A549 treated with DMSO at 1 μM for 4 hours (cell line): ENCODE measurements around the gene CDK10. TPM values are rescaled to one million over a fixed set of nuclear protein-coding genes. Genes with fewer than 3 reads are reported as not detected.

ENCODE experiments used
- total RNA-seq: library from RNA; stranded (reverse); fragments of 200-300 nt; extraction: Qiagen RNA extraction; gene quantifications from 5 replicates; pipeline ENCODE4 v1.2.3, GENCODE V29; 2022; ENCODE audit warnings: low read depth

Gene CDK10, protein sequence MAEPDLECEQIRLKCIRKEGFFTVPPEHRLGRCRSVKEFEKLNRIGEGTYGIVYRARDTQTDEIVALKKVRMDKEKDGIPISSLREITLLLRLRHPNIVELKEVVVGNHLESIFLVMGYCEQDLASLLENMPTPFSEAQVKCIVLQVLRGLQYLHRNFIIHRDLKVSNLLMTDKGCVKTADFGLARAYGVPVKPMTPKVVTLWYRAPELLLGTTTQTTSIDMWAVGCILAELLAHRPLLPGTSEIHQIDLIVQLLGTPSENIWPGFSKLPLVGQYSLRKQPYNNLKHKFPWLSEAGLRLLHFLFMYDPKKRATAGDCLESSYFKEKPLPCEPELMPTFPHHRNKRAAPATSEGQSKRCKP
- total RNA-seq = 34.9 to 69.2 TPM (median 42.5 TPM) in 5 replicates

DNA sequence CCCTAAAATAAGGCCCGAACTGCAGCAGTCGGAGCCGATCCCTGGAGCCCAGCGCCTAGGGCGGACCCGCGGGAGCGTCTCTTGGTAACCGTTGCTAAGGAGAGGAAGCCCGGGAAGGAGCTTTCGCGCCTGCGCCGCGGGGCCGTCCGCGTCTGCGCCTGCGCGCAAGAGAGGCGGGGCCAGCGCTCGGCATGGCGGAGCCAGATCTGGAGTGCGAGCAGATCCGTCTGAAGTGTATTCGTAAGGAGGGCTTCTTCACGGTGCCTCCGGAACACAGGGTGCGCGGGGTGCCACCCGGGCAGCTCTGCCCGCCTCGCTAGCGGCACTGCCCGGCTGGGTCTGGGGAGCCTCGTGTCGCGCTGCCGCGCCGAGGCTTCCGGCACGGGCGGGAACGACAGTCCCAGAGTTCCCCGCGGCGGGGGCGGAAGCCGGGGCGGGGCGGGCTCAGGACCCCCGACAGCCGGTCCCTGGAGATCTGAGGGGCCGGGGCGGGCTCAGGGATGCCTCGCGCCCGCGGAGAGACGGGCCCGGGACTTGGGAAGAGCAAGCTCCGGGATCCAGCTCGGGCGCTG lies at the start of gene CDK10:
CDK10 (plus strand) TSS at position 170 of the 572 bp plus-strand sequence; CDS start at position 192, 22 bp downstream.

DNA sequence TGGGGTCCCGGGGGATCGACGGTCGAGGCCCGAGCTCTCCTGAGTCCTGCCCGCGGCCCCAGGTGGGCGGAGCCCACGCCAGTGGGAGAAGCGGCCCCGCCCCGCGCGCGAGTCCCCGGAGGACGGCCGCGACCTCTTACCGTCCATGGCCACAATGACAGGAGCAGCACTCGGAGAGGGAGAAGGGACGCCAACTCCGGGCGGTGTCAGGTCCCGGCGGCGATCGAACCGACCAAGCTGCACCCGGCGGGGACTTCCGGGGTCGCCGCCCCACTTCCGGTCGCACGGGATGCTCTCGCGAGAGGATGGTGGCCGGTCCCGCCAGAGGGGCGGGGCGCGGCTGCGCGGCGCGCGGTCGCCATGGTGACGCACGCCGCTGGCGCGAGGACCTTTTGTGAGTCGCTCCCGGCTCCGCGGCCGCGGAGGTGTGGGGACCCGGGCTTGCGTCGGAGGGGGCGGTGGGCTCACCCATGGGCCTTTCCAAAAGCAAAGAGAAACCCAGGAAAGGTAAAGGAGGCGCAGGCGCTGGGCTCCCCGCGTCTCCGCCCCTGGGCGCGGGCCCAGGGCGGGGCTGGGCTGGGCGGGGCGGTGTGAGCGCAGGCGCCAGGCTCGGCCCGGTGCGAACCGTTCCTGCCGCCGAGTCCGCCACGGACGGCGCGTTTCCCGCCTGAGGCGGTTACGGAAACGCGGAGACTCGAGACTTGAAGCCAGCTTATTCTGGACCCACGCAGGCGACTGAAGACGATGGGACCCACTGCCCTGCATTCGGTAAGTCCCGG lies 28.9 kb upstream of the CDK10 start, which contains the start of the genes CHMP1A and SPATA33:
CHMP1A (minus strand) TSS at position 267 of the 779 bp plus-strand sequence; CDS start at position 147, 120 bp downstream.
SPATA33 (plus strand) TSS at position 395 of the 779 bp plus-strand sequence; CDS start at position 471, 76 bp downstream.

DNA sequence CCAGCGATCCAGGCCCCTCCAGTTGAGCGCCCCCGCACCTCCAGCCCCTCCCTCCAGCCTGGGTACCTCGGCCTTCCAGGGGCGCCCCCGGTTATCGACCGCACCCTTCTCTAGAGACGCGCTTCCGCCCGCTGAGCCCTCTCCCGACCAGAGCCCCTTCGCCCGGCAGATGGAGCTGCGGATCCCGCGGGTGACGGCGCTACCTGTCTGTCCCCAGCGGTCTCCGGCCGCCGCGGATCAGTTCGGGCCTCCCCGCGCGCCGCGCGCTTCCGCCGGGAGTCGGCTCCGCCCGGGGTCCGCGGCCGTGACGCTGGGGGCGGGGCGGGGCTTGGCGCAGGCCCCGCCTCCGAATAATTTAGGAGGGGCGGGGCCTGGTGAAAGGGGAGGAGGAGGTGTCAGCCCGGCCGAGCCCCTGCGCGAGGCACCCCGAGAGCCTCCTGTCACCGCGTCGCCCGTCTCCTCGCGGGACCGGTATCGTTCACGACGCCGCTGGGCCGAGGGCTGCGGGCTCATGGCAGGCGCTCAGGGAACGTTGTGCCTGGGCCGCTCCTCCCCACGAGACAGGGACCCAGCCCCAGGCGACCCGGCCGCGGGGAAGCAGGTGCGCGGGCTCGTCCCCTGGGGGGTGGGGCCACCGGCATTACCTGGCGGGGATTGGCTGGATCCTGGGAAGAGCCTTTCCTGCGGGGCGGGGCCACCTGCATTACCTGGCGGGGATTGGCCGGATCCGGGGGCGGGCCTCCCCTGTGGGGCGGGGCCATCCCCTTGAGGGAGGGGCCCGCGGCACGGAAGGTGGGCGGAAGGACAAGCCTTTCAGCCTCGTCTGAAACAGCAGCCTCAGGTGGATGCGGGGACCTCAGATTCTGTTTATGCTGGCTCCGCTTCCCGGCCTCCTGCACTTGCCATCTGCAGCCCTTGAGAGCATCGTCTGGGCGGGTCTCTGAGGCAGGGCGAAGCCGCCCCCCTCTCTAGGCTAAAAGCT lies 15.2 kb downstream of the CDK10 start, which contains the start of gene SPATA2L:
SPATA2L (minus strand) TSS at position 281 of the 982 bp plus-strand sequence. CDS start 473 bp downstream, outside the sequence.

DNA sequence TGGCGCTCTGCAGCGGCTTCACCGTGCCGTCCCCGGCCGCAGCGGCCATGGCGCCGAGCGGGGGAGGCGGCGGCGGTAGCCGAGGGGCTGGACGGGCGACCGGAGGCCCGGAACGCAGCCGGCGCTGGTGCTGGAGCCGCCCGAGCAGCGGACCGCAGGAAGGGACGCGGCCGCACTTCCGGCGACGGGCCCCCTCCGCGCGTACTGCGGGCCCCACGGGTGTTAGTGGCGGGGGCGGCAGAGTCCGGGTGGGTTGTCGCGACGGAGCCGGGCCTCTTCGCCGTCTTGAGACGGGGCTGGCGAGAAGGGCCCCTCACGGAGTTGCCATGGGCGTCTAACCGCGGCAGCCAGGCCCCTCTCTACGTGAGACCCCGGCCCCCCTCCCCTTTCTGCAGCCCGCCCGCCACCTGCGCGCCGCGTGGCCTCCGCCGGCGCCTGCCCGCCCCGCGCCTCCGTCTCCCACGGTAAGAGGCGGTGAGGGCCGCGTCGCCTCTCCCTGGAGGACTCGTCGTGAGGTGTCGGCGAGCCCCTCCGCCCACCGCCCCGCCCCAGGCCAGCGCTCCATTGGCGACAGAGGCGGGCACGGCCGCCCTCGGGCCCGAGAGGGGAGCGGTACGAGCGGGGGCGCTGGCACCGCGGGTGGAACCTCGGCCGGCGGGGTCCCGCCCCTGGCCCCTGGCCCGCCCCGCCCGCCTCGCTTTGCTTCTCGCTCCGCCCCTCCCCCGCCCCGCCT lies 34.5 kb downstream of the CDK10 start, which contains the start of the genes VPS9D1 and ZNF276:
VPS9D1 (minus strand) TSS at position 86 of the 733 bp plus-strand sequence; CDS start at position 49, 37 bp downstream.
ZNF276 (plus strand) TSS at position 725 of the 733 bp plus-strand sequence. CDS start 104 bp downstream, outside the sequence.

Other genes starting within 250 kb of the CDK10 start
- gene ANKRD11, start 196.1 kb upstream of the CDK10 start, total RNA-seq = 74.4 to 99.6 TPM (median 95.8 TPM) in 5 replicates
- 81.3 to 91.9 TPM (median 82.9 TPM) in 5 replicates for gene SPG7, start 178.3 kb upstream of the CDK10 start, total RNA-seq
- 3,032 to 4,077 TPM (median 3,876 TPM) in 5 replicates for gene RPL13, start 126.0 kb upstream of the CDK10 start, total RNA-seq
- 41.5 to 71.1 TPM (median 57.3 TPM) in 5 replicates for gene CPNE7, start 110.9 kb upstream of the CDK10 start, total RNA-seq
- gene DPEP1, start 73.0 kb upstream of the CDK10 start, total RNA-seq = 0.75 to 1.3 TPM (median 0.77 TPM) in 5 replicates
- 87.7 to 99.7 TPM (median 94.8 TPM) in 5 replicates for gene CHMP1A, start 29.0 kb upstream of the CDK10 start, total RNA-seq
- gene SPATA33, start 28.9 kb upstream of the CDK10 start, total RNA-seq = 14.6 to 17.0 TPM (median 15.5 TPM) in 5 replicates
- 9.4 to 11.4 TPM (median 10.8 TPM) in 5 replicates for gene SPATA2L, start 15.0 kb downstream of the CDK10 start, total RNA-seq
- 3.0 to 4.8 TPM (median 4.6 TPM) in 5 replicates for gene VPS9D1, start 34.2 kb downstream of the CDK10 start, total RNA-seq
- gene ZNF276, start 34.8 kb downstream of the CDK10 start, total RNA-seq = 15.0 to 18.8 TPM (median 17.4 TPM) in 5 replicates
- 29.9 to 42.3 TPM (median 39.4 TPM) in 5 replicates for gene FANCA, start 130.0 kb downstream of the CDK10 start, total RNA-seq
- 4.2 to 8.4 TPM (median 7.7 TPM) in 5 replicates for gene SPIRE2, start 141.8 kb downstream of the CDK10 start, total RNA-seq
- 68.4 to 85.4 TPM (median 79.7 TPM) in 5 replicates for gene TCF25, start 186.9 kb downstream of the CDK10 start, total RNA-seq
- gene MC1R, start 232.2 kb downstream of the CDK10 start, total RNA-seq = 6.8 to 8.0 TPM (median 7.3 TPM) in 5 replicates
- 187 to 246 TPM (median 205 TPM) in 5 replicates for gene TUBB3, start 236.7 kb downstream of the CDK10 start, total RNA-seq